HG02571 (cell line): ENCODE measurements around the gene SLC41A3.
A peak's percentile ranks its signal among the peaks of the same experiment; 100 is the strongest.
"Not testable (repeated sequence)": the region's sequence is repeated elsewhere in the genome, so short reads cannot be mapped to it uniquely, and the experiment has no call there.

Source experiments
- ATAC-seq: cut with Tn5 transposase; IDR thresholded peaks from one replicate; pipeline ENCODE4 v1.9.1; 2021; ENCODE audit warnings: mild to moderate bottlenecking, moderate library complexity; ENCODE audit not compliant: unreplicated experiment

The SLC41A3 gene

DNA sequence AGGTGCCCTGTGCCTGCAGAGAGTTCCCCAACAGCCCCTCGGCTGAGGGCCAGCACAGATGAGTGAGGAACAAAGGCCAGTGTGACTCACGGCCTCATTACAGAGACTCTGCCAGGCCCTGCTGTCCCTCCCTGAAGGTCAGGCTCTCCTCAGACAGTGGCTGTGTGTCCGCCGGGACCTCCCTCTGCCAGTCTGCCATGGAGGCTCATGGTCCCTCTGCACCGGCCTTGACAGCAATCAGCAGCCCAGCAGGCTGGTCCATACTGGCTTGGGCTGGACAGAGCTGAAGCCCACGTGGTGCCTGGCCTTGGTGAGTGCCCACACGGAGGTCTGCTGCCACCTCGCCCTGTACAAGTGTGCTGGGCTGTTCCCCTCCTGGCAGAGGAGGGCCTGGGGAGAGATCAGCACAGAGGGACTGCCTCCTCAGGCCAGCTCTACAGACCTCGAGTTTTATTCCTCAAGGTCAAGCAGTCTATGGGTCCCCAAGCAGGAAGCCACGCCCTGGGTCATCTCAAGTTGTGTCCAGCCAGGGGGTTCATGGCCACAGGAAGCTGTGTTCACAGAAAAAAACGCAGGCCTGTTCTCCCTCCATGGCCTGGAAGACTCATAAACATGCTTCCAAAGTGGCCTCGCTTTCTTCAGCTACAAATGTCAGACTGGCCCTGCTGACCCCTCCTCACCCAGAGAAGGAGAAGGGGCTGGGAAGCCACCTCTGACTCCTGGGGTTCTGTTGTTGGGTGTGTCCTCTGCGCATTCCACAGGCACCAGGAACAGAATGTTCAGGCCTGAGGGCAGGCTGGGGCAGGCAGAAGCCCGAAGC is 27.0 kb downstream of the SLC41A3 start:
- no peak for ATAC-seq

GRCh38 chr3:126056088-126056487 is 27.8 kb downstream of the SLC41A3 start:
- no peak for ATAC-seq

DNA sequence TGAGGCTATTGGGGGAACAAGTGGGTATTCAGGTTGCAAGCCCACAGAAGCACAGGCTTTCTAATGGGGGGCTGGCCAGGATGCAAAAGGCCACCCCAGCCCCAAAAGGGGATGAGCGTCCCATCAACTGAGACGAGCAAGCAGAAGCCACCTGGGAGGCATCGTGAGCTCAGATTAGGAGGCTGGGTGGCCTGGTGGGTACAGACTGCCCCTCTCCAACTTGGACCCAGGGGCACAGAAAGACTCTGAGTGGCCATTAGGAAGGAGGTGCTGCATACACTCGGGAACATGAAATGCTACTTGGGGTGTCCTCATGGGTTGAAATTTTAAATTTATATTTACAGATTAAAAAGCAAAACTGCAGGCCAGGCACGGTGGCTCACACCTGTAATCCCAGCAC is 29.1 kb downstream of the SLC41A3 start:
- ATAC-seq: no peak

GRCh38 chr3:126053949-126054569 is 29.9 kb downstream of the SLC41A3 start:
- no peak for ATAC-seq

- ATAC-seq: no peak
These were observed 30.4 kb downstream of the SLC41A3 start for GRCh38 chr3:126053513-126053912.

- ATAC-seq: peak; percentile 51
These were observed 31.5 kb downstream of the SLC41A3 start for GRCh38 chr3:126052196-126053058.

GRCh38 chr3:126051741-126052140 is 32.2 kb downstream of the SLC41A3 start:
- no peak for ATAC-seq

GRCh38 chr3:126051234-126051633 is 32.7 kb downstream of the SLC41A3 start:
- ATAC-seq: no peak

DNA sequence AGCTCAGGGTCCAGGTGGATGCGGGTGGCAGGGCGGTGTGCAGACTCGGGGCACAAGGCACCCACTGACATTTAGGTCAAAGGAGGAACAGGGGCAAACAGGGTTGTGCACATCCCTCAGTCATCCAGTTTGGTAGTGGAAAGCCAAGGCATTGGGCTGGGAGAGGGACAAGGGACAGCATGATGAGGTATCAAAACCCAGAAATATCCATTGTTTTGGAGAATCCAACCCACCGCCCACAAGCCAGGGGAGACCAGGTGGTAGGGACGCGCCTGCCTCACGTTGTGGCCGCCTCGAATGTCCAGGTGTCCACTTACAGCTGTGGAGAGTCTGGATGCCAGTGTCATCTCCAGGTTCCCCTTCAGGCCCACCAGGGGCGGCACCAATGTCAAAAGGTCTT is 33.3 kb downstream of the SLC41A3 start:
- ATAC-seq: no peak

GRCh38 chr3:126050050-126050392 is 33.9 kb downstream of the SLC41A3 start:
- no peak for ATAC-seq

- no peak for ATAC-seq
These were observed 34.5 kb downstream of the SLC41A3 start for GRCh38 chr3:126049289-126050049.

DNA sequence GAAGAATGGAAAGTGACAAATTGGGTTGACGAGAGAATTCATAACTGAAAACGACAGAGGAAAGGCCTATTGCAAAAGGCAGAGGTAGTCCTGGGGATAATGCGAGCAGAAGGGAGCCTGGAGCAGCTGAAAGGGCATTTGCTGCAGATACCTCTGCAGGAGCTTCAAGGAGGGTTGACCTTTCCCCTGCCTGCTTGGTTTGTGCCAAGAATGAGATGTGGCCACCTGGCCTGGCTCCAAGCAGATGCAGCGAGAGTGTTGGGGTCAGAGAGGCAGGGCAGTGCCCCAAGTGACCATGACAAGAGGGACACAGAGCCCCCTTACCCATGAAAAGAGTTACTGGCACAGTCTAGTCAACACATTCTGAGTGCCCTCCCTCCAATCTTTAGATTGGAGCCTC is 43.5 kb downstream of the SLC41A3 start:
- ATAC-seq: no peak

- no peak for ATAC-seq
These were observed 44.1 kb downstream of the SLC41A3 start for GRCh38 chr3:126039870-126040269.

DNA sequence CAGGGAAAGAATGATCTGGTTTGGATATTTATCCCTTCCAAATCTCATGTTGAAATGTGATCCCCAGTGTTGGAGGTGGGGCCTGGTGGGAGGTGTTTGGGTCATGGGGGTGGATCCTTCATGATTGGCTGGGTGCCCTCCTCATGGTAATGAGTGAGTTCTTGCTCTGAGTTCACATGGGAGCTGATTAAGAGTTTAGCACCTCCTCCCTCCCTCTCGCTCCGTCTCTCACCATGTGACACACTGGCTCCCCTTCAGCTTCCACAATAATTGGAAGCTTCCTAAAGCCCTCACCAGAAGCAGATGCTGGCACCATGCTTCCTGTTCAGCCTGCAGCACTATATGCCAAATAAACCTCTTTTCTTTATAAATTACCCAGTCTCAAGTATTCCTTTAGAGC is 45.1 kb downstream of the SLC41A3 start:
- ATAC-seq: not testable (repeated sequence)

DNA sequence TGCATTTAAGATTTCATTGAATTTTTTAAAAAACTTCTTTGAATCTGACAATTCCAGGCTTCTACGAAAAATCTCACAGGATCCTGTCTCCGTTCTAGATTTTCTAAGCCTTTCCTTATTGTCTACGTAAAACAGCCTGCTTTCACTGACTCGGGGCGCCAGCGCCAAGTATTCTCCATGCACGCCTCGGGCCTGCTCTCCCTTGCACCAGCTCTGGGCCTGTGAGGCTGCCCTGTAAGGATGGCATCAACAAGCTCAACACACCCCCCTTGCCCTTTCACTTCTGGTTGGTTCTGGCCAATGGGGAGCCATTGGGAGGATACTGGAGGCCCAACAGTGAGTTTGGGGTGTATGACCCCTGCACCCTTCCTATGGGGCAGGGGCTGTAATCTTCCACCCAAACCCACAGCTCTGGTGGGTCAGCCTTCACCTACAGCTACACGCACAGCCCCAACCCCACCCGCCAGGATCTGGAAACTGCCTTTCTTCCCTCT is 47.8 kb downstream of the SLC41A3 start:
- ATAC-seq: no peak

DNA sequence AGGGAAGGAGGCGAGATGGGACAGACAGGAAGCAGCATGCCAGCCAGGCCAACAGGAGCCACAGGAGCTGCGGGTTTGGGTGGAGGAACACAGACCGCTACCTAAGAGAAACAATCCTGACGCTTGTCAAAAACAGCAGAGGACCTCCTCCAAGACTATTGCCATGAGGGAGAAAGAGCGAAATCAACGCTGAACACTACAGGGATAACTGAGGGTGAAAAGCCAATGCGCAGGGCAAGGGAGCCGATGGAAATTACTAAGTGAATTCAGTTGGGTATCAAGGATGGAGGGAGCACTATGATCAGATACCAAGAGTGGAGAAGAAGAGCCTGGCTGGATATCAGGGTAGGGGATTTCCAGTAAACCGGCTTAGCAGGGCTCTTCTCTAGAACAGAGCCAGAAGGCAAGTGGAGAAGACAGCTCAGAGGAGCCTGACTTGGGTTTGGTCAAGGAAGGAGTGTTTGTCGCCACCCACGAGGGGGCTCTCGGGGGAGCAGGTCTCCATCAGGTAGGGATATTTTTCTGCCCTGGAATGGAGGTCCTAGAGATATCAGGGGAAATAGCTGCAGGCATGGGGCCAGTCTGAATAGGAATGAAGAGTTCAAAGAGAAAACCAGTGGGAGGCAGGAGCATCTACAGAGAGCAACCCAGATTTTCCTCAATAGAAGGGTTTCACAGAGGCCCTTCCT is 48.4 kb downstream of the SLC41A3 start:
- ATAC-seq: no peak

DNA sequence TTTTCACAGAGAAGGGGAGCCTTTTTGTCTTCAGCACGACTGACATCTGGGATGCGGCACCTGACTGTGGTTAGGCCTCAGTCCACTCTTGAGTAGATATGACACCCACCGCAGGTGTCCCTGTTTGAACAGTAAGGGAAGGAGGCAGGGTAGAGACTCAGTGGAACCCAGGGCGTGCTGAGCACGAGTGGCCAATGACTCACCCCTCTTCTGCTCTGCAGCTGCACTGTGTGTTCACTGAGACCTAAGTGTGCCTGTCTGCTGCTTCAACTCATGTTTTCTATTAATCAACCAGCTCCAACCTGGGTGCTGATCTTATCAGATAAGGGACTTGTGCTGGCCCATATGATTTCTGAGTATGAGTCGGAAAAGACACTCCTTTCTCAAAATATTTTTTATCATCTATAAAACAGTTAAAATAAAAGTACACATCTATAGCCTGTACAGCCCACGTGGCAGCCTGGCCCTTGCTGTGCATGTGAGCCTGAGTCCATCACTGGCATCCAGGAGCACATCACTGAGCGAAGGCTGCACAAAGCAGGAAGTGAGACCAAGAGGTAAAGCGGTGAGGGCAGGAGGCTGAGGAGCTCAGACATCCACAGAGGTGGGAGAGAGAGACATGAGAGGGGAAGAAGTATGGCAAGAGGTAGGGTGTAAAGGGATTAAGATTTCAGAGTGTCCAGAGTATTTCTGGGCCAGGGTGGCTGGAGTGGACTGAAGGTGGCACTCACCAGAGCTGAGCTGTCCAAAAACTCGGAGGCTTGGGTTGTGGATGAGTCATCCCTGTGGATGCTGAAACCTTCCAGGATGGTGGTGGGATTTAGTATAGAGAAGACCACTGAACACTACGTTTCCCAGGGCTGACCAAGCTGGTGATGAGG is 49.2 kb downstream of the SLC41A3 start:
- no peak for ATAC-seq

- ATAC-seq: no peak
These were observed 50.2 kb downstream of the SLC41A3 start for GRCh38 chr3:126033765-126034164.

- no peak for ATAC-seq
These were observed 50.7 kb downstream of the SLC41A3 start for GRCh38 chr3:126033051-126033745.
